Neural progenitor cell (in vitro differentiated cells): ENCODE results near the gene DNAJC13. TPM values are rescaled to one million over a fixed set of nuclear protein-coding genes. Genes with fewer than 3 reads are reported as not detected.

ENCODE experiments used
- DNase-seq: peaks from one replicate; pipeline ENCODE4 v3.0.0-alpha.2; 2016; ENCODE audit warnings: low spot score
- H2AFZ ChIP-seq: fragments of 200-600 bp; sonication (generic); replicated peaks from 2 replicates; pipeline ENCODE4 v1.6.1; 2016; ENCODE audit warnings: antibody characterized with exemption
- H3F3A ChIP-seq: fragments of 200-600 bp; sonication (generic); 2 replicates; pipeline ENCODE4 v1.6.1; 2016; ENCODE audit warnings: antibody characterized with exemption, low read depth
- H3K27ac ChIP-seq: fragments of 200-600 bp; sonication (generic); 2 replicates; pipeline ENCODE4 v1.5.1; 2016; ENCODE audit warnings: mild to moderate bottlenecking
- H3K27me3 ChIP-seq: fragments of 200-600 bp; sonication (generic); 2 replicates; pipeline ENCODE4 v1.6.1; 2016; ENCODE audit warnings: mild to moderate bottlenecking, moderate library complexity
- H3K36me3 ChIP-seq: fragments of 200-600 bp; sonication (generic); 2 replicates; pipeline ENCODE4 v1.5.1; 2016
- H3K4me1 ChIP-seq: fragments of 200-600 bp; sonication (generic); 2 replicates; pipeline ENCODE4 v1.6.1; 2016; ENCODE audit warnings: mixed run types
- H3K4me2 ChIP-seq: fragments of 200-600 bp; sonication (generic); 2 replicates; pipeline ENCODE4 v1.6.1; 2016
- H3K4me3 ChIP-seq: fragments of 200-600 bp; sonication (generic); 2 replicates; pipeline ENCODE4 v1.5.1; 2016
- H3K79me2 ChIP-seq: fragments of 200-600 bp; sonication (generic); 2 replicates; pipeline ENCODE4 v1.6.1; 2016; ENCODE audit warnings: low read depth
- H3K9ac ChIP-seq: fragments of 200-600 bp; sonication (generic); 2 replicates; pipeline ENCODE4 v1.6.1; 2016
- H3K9me3 ChIP-seq: fragments of 200-600 bp; sonication (generic); 2 replicates; pipeline ENCODE4 v1.5.1; 2016; ENCODE audit warnings: low read depth
- H4K20me1 ChIP-seq: fragments of 200-600 bp; sonication (generic); 2 replicates; pipeline ENCODE4 v1.6.1; 2016; ENCODE audit warnings: low read depth
- H3K27ac Mint-ChIP-seq: 3 replicates; pipeline ENCODE4 v1.8.0; 2021; ENCODE audit warnings: mixed read lengths
- H3K27me3 Mint-ChIP-seq: 2 replicates; pipeline ENCODE4 v1.8.0; 2022; ENCODE audit warnings: low read depth, mild to moderate bottlenecking, inconsistent platforms, moderate library complexity, mixed read lengths; ENCODE audit not compliant: insufficient read depth
- H3K36me3 Mint-ChIP-seq: 3 replicates; pipeline ENCODE4 v1.8.0; 2021; ENCODE audit warnings: mixed read lengths
- H3K4me1 Mint-ChIP-seq: 3 replicates; pipeline ENCODE4 v1.8.0; 2021; ENCODE audit warnings: mixed read lengths
- H3K4me3 Mint-ChIP-seq: 3 replicates; pipeline ENCODE4 v1.8.0; 2021; ENCODE audit warnings: mild to moderate bottlenecking, moderate library complexity, mixed read lengths
- H3K9me3 Mint-ChIP-seq: 3 replicates; pipeline ENCODE4 v1.8.0; 2020; ENCODE audit warnings: mixed read lengths
- EZH2 ChIP-seq: fragments of 200-600 bp; sonication (generic); IDR thresholded peaks from 2 replicates; pipeline ENCODE4 v1.6.1; 2017; ENCODE audit warnings: antibody characterized with exemption, mild to moderate bottlenecking, moderate library complexity
- EZH2phosphoT487 ChIP-seq: fragments of 200-600 bp; sonication (generic); IDR thresholded peaks from 2 replicates; pipeline ENCODE4 v1.6.1; 2017; ENCODE audit warnings: antibody characterized with exemption
- total RNA-seq: library from RNA; depleted of rRNA; stranded (reverse); fragments of >200 nt; gene quantifications from 2 replicates; pipeline ENCODE4 v1.2.3, GENCODE V29; 2015; ENCODE audit warnings: low replicate concordance
- TF ChIP-seq, protein P1 (sequence below): fragments of 200-600 bp; sonication (generic); IDR thresholded peaks from 2 replicates; pipeline ENCODE4 v1.5.1; 2017; ENCODE audit warnings: antibody characterized with exemption, mild to moderate bottlenecking

Gene DNAJC13
- total RNA-seq, 1 donor from 2014 or later = 36.3 TPM

DNA sequence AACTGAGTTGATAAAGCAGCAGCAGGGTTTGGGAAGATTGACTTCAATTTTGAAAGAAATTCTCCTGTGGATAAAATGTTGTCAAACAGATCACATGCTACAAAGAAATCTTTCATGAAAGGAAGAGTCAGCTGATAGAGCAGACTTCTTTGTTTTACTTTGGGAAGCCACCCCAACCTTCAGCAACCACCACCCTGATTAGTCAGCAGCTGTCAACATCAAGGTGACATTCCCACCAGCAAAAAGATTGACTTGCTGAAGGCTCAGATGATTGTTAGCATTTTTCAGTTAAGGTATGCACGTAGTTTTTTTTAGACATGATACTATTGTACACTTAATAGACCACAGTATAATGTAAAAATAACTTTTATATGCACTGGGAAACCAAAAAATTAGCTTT is 92.2 kb downstream of the DNAJC13 start:
- Mint-ChIP-seq H3K9me3 (no peaks in the 10 kb centered on the region), H3K4me3 (no peak overlapping the region), H3K36me3 (peaks cover 38% of the 10 kb centered on the region), H3K27ac (no peak overlapping the region), H3K27me3 (no peaks in the 10 kb centered on the region), H3K4me1 (no peaks in the 10 kb centered on the region)
- no peak for DNase-seq
- Histone ChIP-seq H2AFZ (no peak overlapping the region), H3K4me2 (no peak overlapping the region), H3K36me3 (peaks cover 22% of the 10 kb centered on the region), H3K9me3 (no peaks in the 10 kb centered on the region), H3K27me3 (no peaks in the 10 kb centered on the region), H3K27ac (no peak overlapping the region), H4K20me1 (peaks cover 4% of the 10 kb centered on the region), H3K4me1 (no peaks in the 10 kb centered on the region), H3K79me2 (no peaks in the 10 kb centered on the region), H3K9ac (no peak overlapping the region), H3F3A (no peaks in the 10 kb centered on the region), H3K4me3 (no peak overlapping the region)
- TF ChIP-seq, protein P1, sequence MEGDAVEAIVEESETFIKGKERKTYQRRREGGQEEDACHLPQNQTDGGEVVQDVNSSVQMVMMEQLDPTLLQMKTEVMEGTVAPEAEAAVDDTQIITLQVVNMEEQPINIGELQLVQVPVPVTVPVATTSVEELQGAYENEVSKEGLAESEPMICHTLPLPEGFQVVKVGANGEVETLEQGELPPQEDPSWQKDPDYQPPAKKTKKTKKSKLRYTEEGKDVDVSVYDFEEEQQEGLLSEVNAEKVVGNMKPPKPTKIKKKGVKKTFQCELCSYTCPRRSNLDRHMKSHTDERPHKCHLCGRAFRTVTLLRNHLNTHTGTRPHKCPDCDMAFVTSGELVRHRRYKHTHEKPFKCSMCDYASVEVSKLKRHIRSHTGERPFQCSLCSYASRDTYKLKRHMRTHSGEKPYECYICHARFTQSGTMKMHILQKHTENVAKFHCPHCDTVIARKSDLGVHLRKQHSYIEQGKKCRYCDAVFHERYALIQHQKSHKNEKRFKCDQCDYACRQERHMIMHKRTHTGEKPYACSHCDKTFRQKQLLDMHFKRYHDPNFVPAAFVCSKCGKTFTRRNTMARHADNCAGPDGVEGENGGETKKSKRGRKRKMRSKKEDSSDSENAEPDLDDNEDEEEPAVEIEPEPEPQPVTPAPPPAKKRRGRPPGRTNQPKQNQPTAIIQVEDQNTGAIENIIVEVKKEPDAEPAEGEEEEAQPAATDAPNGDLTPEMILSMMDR = no peak
- TF ChIP-seq EZH2phosphoT487 (no peak), EZH2 (no peak)

DNA sequence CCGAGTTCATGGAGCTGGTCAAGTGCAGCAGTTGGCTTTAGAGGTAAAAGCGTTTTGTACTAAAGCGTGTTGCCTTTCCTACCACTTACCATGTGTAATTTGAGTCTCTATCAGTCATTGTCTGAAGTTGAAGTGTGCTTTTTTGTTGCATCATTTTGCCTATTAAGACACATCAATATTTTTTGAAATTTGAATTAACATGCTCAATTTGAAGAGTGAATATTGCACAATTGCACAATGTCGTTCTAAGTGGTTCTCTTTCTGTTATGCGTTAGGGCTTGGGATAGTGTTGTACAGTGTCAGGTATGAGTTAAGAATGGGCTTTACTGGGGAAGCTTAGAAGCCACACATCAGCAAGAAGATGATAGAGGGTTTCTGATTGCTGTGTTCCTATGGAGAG is 95.8 kb downstream of the DNAJC13 start:
- Histone ChIP-seq H3K9ac (no peak overlapping the region), H3K9me3 (no peaks in the 10 kb centered on the region), H3K79me2 (no peaks in the 10 kb centered on the region), H3K4me3 (no peak overlapping the region), H3K27ac (no peak overlapping the region), H3K4me1 (no peaks in the 10 kb centered on the region), H4K20me1 (peaks cover 4% of the 10 kb centered on the region), H2AFZ (no peak overlapping the region), H3K27me3 (no peaks in the 10 kb centered on the region), H3K36me3 (peaks cover 9% of the 10 kb centered on the region), H3K4me2 (no peak overlapping the region), H3F3A (no peaks in the 10 kb centered on the region)
- H3K27me3 Mint-ChIP-seq = no peaks in the 10 kb centered on the region
- DNase-seq = no peak
- no peaks in the 10 kb centered on the region for H3K9me3 Mint-ChIP-seq
- H3K4me3 Mint-ChIP-seq = no peak overlapping the region
- H3K27ac Mint-ChIP-seq = no peak overlapping the region
- TF ChIP-seq, protein P1 = no peak
- TF ChIP-seq EZH2 (no peak), EZH2phosphoT487 (no peak)
- H3K4me1 Mint-ChIP-seq = no peaks in the 10 kb centered on the region
- H3K36me3 Mint-ChIP-seq = peaks cover 34% of the 10 kb centered on the region

DNA sequence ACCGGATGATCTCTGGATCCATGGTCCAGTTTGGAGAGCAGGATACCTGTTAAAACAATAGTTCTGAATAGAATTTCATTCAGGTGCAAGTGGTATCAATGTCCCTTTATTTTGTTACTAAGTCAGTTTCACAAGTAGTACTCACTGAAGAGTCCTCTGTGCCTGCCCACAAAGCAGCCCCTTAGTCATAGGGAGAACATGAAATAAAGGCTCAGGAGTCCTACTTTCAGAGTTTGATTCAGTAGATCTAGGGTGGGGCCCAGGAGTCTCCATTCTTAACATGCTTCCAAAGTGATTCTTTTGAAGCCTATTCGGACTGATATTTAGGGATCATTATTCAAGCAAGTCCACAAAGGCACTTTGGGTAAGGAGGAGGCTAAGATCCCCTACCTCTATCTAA is 100.0 kb downstream of the DNAJC13 start:
- no peak overlapping the region for H3K4me3 Mint-ChIP-seq
- TF ChIP-seq EZH2phosphoT487 (no peak), EZH2 (no peak)
- TF ChIP-seq, protein P1 = no peak
- no peaks in the 10 kb centered on the region for H3K9me3 Mint-ChIP-seq
- H3K27me3 ChIP-seq = no peaks in the 10 kb centered on the region
- no peak overlapping the region for H3K4me2 ChIP-seq
- no peaks in the 10 kb centered on the region for H3K27me3 Mint-ChIP-seq
- H3K9ac ChIP-seq = no peak overlapping the region
- H3K4me1 ChIP-seq = no peaks in the 10 kb centered on the region
- DNase-seq = no peak
- no peaks in the 10 kb centered on the region for H3K79me2 ChIP-seq
- peaks cover 11% of the 10 kb centered on the region for H3K36me3 ChIP-seq
- no peak overlapping the region for H3K27ac Mint-ChIP-seq
- H2AFZ ChIP-seq = no peak overlapping the region
- H3F3A ChIP-seq = no peaks in the 10 kb centered on the region
- no peaks in the 10 kb centered on the region for H3K4me1 Mint-ChIP-seq
- H3K36me3 Mint-ChIP-seq = peaks cover 23% of the 10 kb centered on the region
- H3K27ac ChIP-seq = no peak overlapping the region
- no peak overlapping the region for H3K4me3 ChIP-seq
- no peaks in the 10 kb centered on the region for H4K20me1 ChIP-seq
- no peaks in the 10 kb centered on the region for H3K9me3 ChIP-seq
